ENCODE data around the gene SPOUT1.
"Not testable (repeated sequence)": the region's sequence is repeated elsewhere in the genome, so short reads cannot be mapped to it uniquely, and the experiment has no call there.

DNA sequence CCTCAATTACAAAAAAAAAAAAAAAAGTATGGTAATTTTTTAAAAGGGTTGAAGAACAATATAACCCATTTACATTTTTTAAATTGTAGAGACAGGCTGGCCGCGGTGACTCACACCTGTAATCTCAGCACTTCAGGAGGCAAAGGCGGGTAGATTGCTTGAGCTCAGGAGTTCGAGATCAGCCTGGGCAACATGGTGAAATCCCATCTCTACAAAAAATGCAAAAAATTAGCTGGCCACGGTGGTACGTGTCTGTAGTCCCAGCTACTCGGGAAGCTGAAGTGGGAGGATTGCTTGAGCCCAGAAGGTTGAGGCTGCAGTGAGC lies 41.3 kb upstream of the SPOUT1 start:
- TF ChIP-seq, protein P1, sequence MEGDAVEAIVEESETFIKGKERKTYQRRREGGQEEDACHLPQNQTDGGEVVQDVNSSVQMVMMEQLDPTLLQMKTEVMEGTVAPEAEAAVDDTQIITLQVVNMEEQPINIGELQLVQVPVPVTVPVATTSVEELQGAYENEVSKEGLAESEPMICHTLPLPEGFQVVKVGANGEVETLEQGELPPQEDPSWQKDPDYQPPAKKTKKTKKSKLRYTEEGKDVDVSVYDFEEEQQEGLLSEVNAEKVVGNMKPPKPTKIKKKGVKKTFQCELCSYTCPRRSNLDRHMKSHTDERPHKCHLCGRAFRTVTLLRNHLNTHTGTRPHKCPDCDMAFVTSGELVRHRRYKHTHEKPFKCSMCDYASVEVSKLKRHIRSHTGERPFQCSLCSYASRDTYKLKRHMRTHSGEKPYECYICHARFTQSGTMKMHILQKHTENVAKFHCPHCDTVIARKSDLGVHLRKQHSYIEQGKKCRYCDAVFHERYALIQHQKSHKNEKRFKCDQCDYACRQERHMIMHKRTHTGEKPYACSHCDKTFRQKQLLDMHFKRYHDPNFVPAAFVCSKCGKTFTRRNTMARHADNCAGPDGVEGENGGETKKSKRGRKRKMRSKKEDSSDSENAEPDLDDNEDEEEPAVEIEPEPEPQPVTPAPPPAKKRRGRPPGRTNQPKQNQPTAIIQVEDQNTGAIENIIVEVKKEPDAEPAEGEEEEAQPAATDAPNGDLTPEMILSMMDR (IDR thresholded peaks at IDR 0.05; ENCODE audit: low read depth, low read length), result not testable (repeated sequence)
- TF ChIP-seq, protein P2, sequence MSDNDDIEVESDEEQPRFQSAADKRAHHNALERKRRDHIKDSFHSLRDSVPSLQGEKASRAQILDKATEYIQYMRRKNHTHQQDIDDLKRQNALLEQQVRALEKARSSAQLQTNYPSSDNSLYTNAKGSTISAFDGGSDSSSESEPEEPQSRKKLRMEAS (IDR thresholded peaks at IDR 0.05; ENCODE audit: low read depth, low read length), result not testable (repeated sequence)

Measured in NB4 (cell line).